Subcutaneous adipose tissue (tissue), 4 donors: ENCODE results near the gene KLF13. TPM values are rescaled to one million over a fixed set of nuclear protein-coding genes. Genes with fewer than 3 reads are reported as not detected.

Source experiments
- total RNA-seq, 4 donors: library from RNA; depleted of rRNA; stranded (reverse); fragments of >200 nt; gene quantifications; one replicate each; pipeline ENCODE4 v1.1.0, GENCODE V29; 2016
- TF ChIP-seq, protein P1 (sequence below): fragments of 450-650 bp; IDR thresholded peaks from one replicate; pipeline ENCODE4 v1.5.1; 2016; ENCODE audit warnings: low read depth, mild to moderate bottlenecking, control low read depth, antibody characterized with exemption, moderate library complexity

Gene KLF13
- total RNA-seq, 4 donors from 2014 or later, result 35.2 to 99.0 (median 56.1) TPM

DNA sequence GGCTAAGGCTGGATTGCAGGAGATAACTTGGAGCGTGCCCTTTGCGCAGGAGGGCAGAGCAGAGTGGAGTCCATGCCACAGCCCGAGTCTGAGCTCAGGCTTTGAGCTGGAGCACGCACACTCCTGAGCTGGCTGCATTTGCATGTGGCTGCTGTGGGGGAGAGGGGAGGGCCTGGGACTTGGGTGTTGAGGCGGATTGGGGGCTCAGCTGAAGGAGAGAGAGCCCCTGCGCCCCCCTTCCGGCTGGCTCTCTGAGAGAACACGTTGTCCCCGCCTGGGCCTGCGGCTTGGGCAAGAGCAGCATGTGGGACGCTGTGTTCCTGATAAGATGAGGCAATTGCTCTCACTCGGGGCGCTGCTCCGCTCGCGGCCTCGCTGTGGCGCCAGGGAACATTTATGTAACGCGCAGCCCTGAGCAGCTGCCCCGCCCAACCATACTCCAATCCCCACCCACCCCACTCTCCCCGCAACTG, 39.1 kb downstream of the KLF13 start:
- TF ChIP-seq, protein P1, sequence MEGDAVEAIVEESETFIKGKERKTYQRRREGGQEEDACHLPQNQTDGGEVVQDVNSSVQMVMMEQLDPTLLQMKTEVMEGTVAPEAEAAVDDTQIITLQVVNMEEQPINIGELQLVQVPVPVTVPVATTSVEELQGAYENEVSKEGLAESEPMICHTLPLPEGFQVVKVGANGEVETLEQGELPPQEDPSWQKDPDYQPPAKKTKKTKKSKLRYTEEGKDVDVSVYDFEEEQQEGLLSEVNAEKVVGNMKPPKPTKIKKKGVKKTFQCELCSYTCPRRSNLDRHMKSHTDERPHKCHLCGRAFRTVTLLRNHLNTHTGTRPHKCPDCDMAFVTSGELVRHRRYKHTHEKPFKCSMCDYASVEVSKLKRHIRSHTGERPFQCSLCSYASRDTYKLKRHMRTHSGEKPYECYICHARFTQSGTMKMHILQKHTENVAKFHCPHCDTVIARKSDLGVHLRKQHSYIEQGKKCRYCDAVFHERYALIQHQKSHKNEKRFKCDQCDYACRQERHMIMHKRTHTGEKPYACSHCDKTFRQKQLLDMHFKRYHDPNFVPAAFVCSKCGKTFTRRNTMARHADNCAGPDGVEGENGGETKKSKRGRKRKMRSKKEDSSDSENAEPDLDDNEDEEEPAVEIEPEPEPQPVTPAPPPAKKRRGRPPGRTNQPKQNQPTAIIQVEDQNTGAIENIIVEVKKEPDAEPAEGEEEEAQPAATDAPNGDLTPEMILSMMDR, result no peak

DNA sequence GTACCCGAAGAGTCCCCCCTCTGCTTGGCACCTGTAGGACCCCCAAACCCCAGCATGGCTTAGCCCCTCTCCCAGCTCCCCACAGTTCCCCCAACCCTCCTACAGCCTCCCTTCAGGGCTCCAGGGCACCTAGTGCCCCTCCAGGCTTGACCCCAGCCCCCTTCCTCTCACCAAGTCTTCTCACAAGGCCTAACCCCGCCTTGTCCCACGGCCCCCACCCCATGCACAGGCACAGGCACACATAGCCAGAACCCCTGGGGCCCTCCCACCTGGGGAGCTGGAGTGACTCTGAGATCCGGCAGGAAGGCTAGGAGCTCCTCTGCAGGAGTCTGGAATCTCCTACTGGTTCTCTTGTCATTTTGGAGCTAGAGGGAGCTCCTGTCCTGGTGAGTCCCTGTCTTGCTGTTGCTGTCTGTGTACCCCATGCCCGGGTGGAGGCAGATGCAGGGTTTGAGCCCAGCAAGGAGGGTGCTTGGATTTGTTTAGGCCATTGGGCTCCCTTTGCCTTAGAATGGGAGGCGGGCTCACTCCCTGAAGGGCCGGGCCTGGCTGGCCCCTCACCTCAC, 39.6 kb downstream of the KLF13 start:
- TF ChIP-seq, protein P1, result no peak

DNA sequence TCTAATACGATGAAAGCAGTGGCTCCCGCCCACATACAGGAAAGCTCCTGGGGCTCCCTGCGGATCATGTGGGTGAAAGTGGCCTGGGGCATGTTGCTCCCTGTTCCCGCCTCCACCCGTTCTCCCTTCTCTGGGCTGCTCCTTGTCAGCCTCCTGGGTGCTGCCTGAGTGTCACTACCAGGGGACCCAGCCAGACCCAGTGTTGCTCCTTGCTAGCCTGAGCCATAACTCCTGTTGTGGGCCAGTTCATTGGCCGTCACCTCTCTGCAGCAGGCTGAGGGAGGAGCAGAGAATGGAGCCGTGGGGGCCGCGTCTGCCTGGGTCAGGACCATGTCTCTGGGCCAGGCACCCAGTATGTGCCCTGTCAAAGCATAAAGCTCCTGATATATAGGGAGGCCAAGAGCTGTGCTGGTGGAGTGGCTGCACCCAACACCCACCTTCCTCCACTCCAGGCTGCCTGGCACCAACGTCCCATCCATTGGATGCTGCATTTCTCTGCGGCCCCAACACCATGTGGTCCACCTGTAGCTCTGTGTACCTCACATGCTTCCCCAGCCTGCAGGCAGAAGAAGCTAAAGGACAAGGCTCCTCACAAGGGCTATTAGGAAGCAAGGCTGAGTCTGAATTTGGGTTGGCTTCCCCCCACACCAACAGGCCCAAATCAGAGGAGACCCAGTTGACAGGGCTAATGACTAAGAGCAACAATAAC, 40.5 kb downstream of the KLF13 start:
- TF ChIP-seq, protein P1, result no peak

DNA sequence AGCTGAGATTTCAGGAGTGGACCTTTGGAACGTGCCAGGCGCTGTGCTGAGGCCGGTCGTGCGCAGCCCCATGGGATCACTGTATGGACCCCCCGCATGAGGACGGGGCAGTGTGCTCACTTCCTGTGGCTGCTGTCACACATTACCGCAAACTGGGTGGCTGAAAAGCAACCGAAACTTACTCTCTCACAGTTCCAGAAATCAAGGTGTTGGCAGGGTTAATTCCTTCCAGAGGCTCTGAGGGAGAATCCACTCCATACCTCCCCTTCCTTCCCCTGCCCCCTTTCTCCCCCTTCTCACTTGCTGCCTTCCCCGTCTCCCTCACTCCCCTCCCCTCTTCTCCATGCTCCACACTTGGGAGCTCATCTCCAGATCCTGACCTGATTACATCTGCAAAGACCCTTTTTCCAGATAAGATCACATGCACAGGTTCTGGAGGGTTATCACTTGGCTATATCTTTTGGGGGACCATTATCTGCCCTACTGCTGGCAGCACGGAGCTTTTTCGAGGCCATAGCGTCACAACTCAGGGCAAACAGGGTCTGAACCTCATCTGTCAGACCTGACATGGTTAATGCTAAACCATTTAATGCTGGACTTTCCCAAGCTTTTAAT, 41.2 kb downstream of the KLF13 start:
- TF ChIP-seq, protein P1, result no peak

DNA sequence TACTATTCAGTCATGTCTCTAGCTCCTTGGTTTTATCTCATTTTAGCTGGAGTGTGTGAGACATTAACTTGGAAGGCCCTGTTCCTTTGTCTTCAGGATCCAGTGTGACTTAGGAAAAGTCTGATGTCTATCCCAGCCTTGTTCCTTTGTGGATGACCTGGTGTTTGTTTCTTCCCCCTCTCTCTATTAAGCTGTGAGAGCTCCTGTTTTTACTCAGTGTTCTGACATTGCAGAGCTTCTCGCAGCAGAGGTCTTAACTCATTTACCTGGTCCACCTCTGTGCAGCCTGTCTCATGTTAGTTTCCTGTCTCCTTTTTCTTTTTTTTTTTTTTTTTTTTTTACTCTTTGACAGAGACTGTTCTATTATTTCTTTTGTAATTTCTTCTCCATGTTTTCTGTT, 43.1 kb downstream of the KLF13 start:
- TF ChIP-seq, protein P1, result no peak

DNA sequence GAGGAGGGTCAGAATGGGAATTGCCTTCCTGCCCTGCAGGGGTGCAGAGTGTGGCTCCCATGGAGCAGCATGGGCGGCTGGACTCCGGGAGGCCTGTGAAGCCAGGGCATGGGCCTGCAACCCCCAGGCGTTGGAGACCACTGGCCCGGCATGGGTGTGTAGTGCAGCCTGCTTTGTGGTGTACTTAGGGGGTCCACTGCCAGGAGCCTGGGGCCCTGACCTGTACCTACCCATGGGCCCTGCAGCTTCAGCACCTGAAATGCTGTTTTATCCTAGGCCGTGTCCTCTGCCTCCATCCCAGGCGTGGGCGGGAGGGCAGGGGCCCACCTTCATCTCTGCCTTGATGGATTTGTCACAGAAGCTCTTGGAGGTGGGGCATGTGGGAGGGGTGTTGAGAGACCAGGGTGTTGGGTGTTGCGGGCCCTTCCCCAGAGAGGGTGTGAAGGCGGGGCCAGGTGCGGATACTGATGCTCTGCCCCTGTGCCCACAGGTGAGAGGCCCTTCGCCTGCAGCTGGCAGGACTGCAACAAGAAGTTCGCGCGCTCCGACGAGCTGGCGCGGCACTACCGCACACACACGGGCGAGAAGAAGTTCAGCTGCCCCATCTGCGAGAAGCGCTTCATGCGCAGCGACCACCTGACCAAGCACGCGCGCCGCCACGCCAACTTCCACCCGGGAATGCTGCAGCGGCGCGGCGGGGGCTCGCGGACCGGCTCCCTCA, 45.0 kb downstream of the KLF13 start:
- TF ChIP-seq, protein P1, result no peak

DNA sequence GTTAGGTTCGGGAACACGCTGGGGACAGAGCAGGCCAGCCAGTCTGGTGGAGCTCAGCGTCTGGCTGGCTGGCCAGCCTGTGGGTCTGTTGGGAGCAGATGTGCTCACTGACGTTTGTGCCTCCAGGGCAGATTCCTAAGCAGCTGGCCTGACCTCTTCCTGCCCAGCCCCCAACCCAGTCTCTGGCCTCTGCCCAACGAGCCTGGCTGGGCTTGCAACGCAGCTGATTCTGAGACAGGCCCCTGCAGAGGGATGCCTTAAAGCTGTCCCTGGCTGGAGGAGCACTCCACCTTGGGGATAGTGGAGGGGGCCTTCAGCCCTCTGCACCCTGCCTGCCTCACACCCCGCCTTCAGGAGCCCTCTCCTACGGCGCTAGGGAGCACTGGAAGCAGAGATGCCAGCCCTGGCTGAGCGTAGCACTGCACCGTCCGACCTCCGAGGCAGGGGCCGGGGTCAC, 46.0 kb downstream of the KLF13 start:
- TF ChIP-seq, protein P1, result no peak
